ENCODE results near the gene MTERF4. TPM values are rescaled to one million over a fixed set of nuclear protein-coding genes. Genes with fewer than 3 reads are reported as not detected.

The MTERF4 gene
- polyA plus RNA-seq, 2 of the 4 experiments (the other 2 are of a cell fraction) = 44.9 to 47.1 TPM

DNA sequence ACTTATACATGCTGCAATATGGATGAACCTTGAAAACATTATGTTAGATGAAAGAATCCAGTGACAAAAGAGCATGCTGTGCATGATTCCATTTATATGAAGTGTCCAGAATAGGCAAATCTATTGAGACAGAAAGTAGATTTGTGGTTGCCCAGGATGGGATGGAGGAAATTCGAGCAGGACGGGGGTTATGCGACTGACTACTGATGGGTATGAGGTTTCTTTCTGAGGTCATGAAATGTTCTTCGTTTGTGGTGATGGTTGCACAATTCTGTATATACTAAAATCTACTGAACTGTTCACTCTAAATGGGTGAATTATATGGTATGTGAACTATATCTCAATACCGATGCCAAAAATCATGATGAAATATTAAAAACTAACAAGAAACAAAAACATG, 18.9 kb upstream of the MTERF4 start:
- no peaks in the 10 kb centered on the region for H3K4me1 ChIP-seq
- TF ChIP-seq NPAS2 (CRISPR knock-in tag; IDR thresholded peaks at IDR 0.05; ENCODE audit: borderline replicate concordance) (no peak), ZC3H11A (IDR thresholded peaks at IDR 0.05) (no peak), KDM5A (IDR thresholded peaks at IDR 0.05) (no peak), USF2 (IDR thresholded peaks at IDR 0.05) (no peak), KDM1A (IDR thresholded peaks at IDR 0.05; ENCODE audit: low read depth) (no peak), CEBPB (IDR thresholded peaks at IDR 0.05) (no peak), ZNF302 (CRISPR knock-in tag; IDR thresholded peaks at IDR 0.05) (no peak)
- TF ChIP-seq, protein P1, sequence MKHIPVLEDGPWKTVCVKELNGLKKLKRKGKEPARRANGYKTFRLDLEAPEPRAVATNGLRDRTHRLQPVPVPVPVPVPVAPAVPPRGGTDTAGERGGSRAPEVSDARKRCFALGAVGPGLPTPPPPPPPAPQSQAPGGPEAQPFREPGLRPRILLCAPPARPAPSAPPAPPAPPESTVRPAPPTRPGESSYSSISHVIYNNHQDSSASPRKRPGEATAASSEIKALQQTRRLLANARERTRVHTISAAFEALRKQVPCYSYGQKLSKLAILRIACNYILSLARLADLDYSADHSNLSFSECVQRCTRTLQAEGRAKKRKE (CRISPR knock-in tag; IDR thresholded peaks at IDR 0.05; ENCODE audit: low read depth) = no peak
- FAIRE-seq (no peak), ATAC-seq (no peak), DNase-seq (ENCODE audit: low read depth in 1 of 2, low spot score in 1 of 2) (no peak)
- H3K27ac ChIP-seq = no peak overlapping the region
- WGBS (ENCODE audit: missing lambda C conversion rate) = 79% methylated on average over 5 of the region's 5 CpGs
- no peak overlapping the region for H3K4me3 ChIP-seq
- ChIA-PET CTCF (interaction anchor here (0.7 kb wide), 1 partner anchor 655 kb away, joined by 4 read pairs; the partner anchor contains the start of gene GAL3ST2), POLR2A (no interaction called here)
- H3K9me3 ChIP-seq = no peaks in the 10 kb centered on the region
- no peak overlapping the region for H3K4me2 ChIP-seq

DNA sequence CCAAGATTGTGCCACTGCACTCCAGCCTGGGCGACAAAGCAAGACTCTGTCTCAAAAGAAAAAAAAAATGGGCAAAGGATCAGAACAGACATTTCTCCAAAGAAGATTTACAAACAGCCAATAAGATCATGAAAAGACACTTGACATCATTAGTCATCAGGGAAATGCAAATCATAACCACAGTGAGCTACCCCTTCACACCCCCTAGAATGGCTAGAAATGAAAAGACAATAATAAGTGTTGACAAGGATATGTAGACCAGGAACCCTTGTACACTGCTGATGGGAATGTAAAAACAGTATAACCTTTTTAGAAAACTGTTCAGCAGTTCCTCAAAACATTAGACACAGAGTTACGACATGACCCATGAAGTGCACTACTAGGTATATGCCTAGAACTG, 18.4 kb upstream of the MTERF4 start:
- Histone ChIP-seq H3K4me3 (no peak overlapping the region), H3K4me2 (no peak overlapping the region), H3K4me1 (no peaks in the 10 kb centered on the region), H3K9me3 (no peaks in the 10 kb centered on the region), H3K27ac (no peak overlapping the region)
- ATAC-seq = no peak
- no peak for TF ChIP-seq POLR2AphosphoS2 (conservative IDR thresholded peaks at IDR 0.05; ENCODE audit: low read length)
- TF ChIP-seq CHD2 (IDR thresholded peaks at IDR 0.05; ENCODE audit: low read length, partially characterized antibody) = no peak
- no peak for TF ChIP-seq KDM1A (IDR thresholded peaks at IDR 0.05; ENCODE audit: low read depth)
- 90% methylated on average over 2 of the region's 2 CpGs for WGBS (ENCODE audit: missing lambda C conversion rate)
- FAIRE-seq = no peak
- POLR2A ChIA-PET = no interaction called here
- CTCF ChIA-PET = interaction anchor here (0.7 kb wide), 1 partner anchor 656 kb away, joined by 4 read pairs; the partner anchor contains the start of gene GAL3ST2
- DNase-seq (ENCODE audit: low read depth in 1 of 2, low spot score in 1 of 2) = no peak

- no peaks in the 10 kb centered on the region for H3K9me3 ChIP-seq
- no peak for FAIRE-seq
- TF ChIP-seq EHF (CRISPR knock-in tag; IDR thresholded peaks at IDR 0.05) (no peak), MAFK (IDR thresholded peaks at IDR 0.05; ENCODE audit: partially characterized antibody) (no peak), POLR2AphosphoS2 (conservative IDR thresholded peaks at IDR 0.05; ENCODE audit: low read length) (no peak), MYC (IDR thresholded peaks at IDR 0.05; ENCODE audit: borderline replicate concordance, low read length) (no peak), REST (IDR thresholded peaks at IDR 0.05) (no peak), NR3C1 (IDR thresholded peaks at IDR 0.05) (no peak)
- no peak; a peak in 1 of 6 replicates for ATAC-seq
- ChIA-PET POLR2A (no interaction called here), CTCF (no interaction called here)
- no peak for DNase-seq (ENCODE audit: low read depth in 1 of 2, low spot score in 1 of 2)
- H3K4me2 ChIP-seq = no peak overlapping the region
- H3K4me3 ChIP-seq = no peak overlapping the region
- no peaks in the 10 kb centered on the region for H3K4me1 ChIP-seq
- 91% methylated on average over 16 of the region's 24 CpGs for WGBS (ENCODE audit: missing lambda C conversion rate)
- H3K27ac ChIP-seq = no peak overlapping the region
Observed at GRCh38 chr2:241118737-241119505, 16.8 kb upstream of the MTERF4 start.
